Glutamatergic neuron (in vitro differentiated cells): ENCODE measurements around the gene TIMM21. TPM values are rescaled to one million over a fixed set of nuclear protein-coding genes. Genes with fewer than 3 reads are reported as not detected.

Experiments
- DNase-seq: peaks from one replicate; pipeline ENCODE4 v3.0.0; 2022
- H3K27ac Mint-ChIP-seq: one replicate; pipeline ENCODE4 v1.8.0; 2020; ENCODE audit warnings: mild to moderate bottlenecking, mixed read lengths, inconsistent platforms; ENCODE audit not compliant: unreplicated experiment
- H3K27me3 Mint-ChIP-seq: one replicate; pipeline ENCODE4 v1.8.0; 2020; ENCODE audit warnings: mild to moderate bottlenecking, moderate library complexity, mixed read lengths, inconsistent platforms; ENCODE audit not compliant: unreplicated experiment
- H3K36me3 Mint-ChIP-seq: one replicate; pipeline ENCODE4 v1.8.0; 2020; ENCODE audit warnings: mild to moderate bottlenecking, mixed read lengths, inconsistent platforms; ENCODE audit not compliant: unreplicated experiment
- H3K4me1 Mint-ChIP-seq: one replicate; pipeline ENCODE4 v1.8.0; 2020; ENCODE audit warnings: mild to moderate bottlenecking, low read depth, mixed read lengths, inconsistent platforms; ENCODE audit not compliant: unreplicated experiment
- H3K4me3 Mint-ChIP-seq: one replicate; pipeline ENCODE4 v1.8.0; 2020; ENCODE audit warnings: mild to moderate bottlenecking, mixed read lengths, inconsistent platforms; ENCODE audit not compliant: unreplicated experiment
- H3K9me3 Mint-ChIP-seq: one replicate; pipeline ENCODE4 v1.8.0; 2020; ENCODE audit warnings: mild to moderate bottlenecking, moderate library complexity, mixed read lengths, inconsistent platforms; ENCODE audit not compliant: unreplicated experiment
- CTCF ChIP-seq: fragments of 200-600 bp; sonication (generic); IDR thresholded peaks from one replicate; pipeline ENCODE4 v1.5.0; 2021; ENCODE audit not compliant: partially characterized antibody, unreplicated experiment
- total RNA-seq: library from RNA; stranded (reverse); fragmentation: NEBNext Ultra II Directional; extraction: Animal tissue kit (Norgen Biotek cat#: 25700); gene quantifications from one replicate; pipeline ENCODE4 v1.2.1, GENCODE V29; 2021; ENCODE audit not compliant: unreplicated experiment

Gene TIMM21
- total RNA-seq, 1 donor from 2014 or later: 26.8 TPM

GRCh38 chr18:74126684-74127655 is 21.4 kb upstream of the TIMM21 start:
- Mint-ChIP-seq H3K36me3 (no peaks in the 10 kb centered on the region), H3K4me3 (no peak overlapping the region), H3K4me1 (no peaks in the 10 kb centered on the region), H3K27ac (no peak overlapping the region), H3K9me3 (no peaks in the 10 kb centered on the region), H3K27me3 (no peaks in the 10 kb centered on the region)
- TF ChIP-seq CTCF: no peak
- no peak for DNase-seq

GRCh38 chr18:74128159-74128558 is 20.2 kb upstream of the TIMM21 start:
- Mint-ChIP-seq H3K27me3 (no peaks in the 10 kb centered on the region), H3K4me1 (no peaks in the 10 kb centered on the region), H3K4me3 (no peak overlapping the region), H3K36me3 (no peaks in the 10 kb centered on the region), H3K9me3 (no peaks in the 10 kb centered on the region), H3K27ac (no peak overlapping the region)
- DNase-seq: no peak
- TF ChIP-seq CTCF: no peak

GRCh38 chr18:74131124-74131523 is 17.2 kb upstream of the TIMM21 start:
- no peak overlapping the region for H3K27ac Mint-ChIP-seq
- no peak overlapping the region for H3K4me3 Mint-ChIP-seq
- no peaks in the 10 kb centered on the region for H3K36me3 Mint-ChIP-seq
- no peak for TF ChIP-seq CTCF
- no peaks in the 10 kb centered on the region for H3K9me3 Mint-ChIP-seq
- DNase-seq: no peak
- H3K4me1 Mint-ChIP-seq: no peaks in the 10 kb centered on the region
- H3K27me3 Mint-ChIP-seq: no peaks in the 10 kb centered on the region

GRCh38 chr18:74132201-74132600 is 16.1 kb upstream of the TIMM21 start:
- H3K27ac Mint-ChIP-seq: no peak overlapping the region
- no peaks in the 10 kb centered on the region for H3K9me3 Mint-ChIP-seq
- TF ChIP-seq CTCF: no peak
- no peaks in the 10 kb centered on the region for H3K36me3 Mint-ChIP-seq
- no peaks in the 10 kb centered on the region for H3K4me1 Mint-ChIP-seq
- H3K4me3 Mint-ChIP-seq: no peak overlapping the region
- no peak for DNase-seq
- H3K27me3 Mint-ChIP-seq: no peaks in the 10 kb centered on the region

GRCh38 chr18:74137920-74138538 is 10.3 kb upstream of the TIMM21 start:
- DNase-seq: no peak

More at GRCh38 chr18:74137920-74138538, 10.3 kb upstream of the TIMM21 start:
- no peaks in the 10 kb centered on the region for H3K4me1 Mint-ChIP-seq
- H3K36me3 Mint-ChIP-seq: peaks cover 4% of the 10 kb centered on the region
- H3K4me3 Mint-ChIP-seq: no peak overlapping the region
- H3K9me3 Mint-ChIP-seq: no peaks in the 10 kb centered on the region
- peaks cover 1% of the 10 kb centered on the region for H3K27me3 Mint-ChIP-seq
- no peak overlapping the region for H3K27ac Mint-ChIP-seq
- no peak for TF ChIP-seq CTCF
